Measurements from ENCODE around the gene ZNF445.

GRCh38 chr3:44478055-44478468 lies 592 bp upstream of the ZNF445 start:
- no peak for TF ChIP-seq CTCF (IDR thresholded peaks at IDR 0.05; ENCODE audit: low read length)
- TF ChIP-seq EZH2 (IDR thresholded peaks at IDR 0.05; ENCODE audit: borderline replicate concordance, low read length), result no peak

Measured in OCI-LY1 (cell line).